ENCODE measurements around the gene CACNB2.

GRCh38 chr10:18213271-18213670, 73.0 kb downstream of the CACNB2 start:
- TF ChIP-seq POLR2AphosphoS5 (IDR thresholded peaks at IDR 0.05; ENCODE audit: low read depth, low read length) (no peak), POLR2A (IDR thresholded peaks at IDR 0.05; ENCODE audit: low read depth, low read length) (no peak), TAF1 (IDR thresholded peaks at IDR 0.05; ENCODE audit: low read depth, low read length) (no peak), SPI1 (IDR thresholded peaks at IDR 0.05; ENCODE audit: low read depth, low read length) (no peak)
